Measurements from ENCODE around the gene UBQLN1. TPM values are rescaled to one million over a fixed set of nuclear protein-coding genes. Genes with fewer than 3 reads are reported as not detected.

Gene UBQLN1
- total and polyA plus RNA-seq, 9 of the 15 experiments (the other 6 are each of a cell fraction or from before 2014, with no cell fraction given), result 7.5 to 120 (median 52.8) TPM

GRCh38 chr9:83707768-83708514, at the start of gene UBQLN1 (continued):
- TF ChIP-seq CSDE1 (IDR thresholded peaks at IDR 0.05), result peak in 1 of 2 experiments; percentile 74; a peak in 2 of 4 replicates
- TF ChIP-seq SFPQ (IDR thresholded peaks at IDR 0.05; ENCODE audit: low read depth, low read length), result no peak
- no peak for TF ChIP-seq TAL1 (IDR thresholded peaks at IDR 0.05)
- peak; percentile 37; the same call in 1 of the 2 replicates for TF ChIP-seq MAFK (IDR thresholded peaks at IDR 0.05; ENCODE audit: low read length)
- TF ChIP-seq ZNF184 (CRISPR knock-in tag; IDR thresholded peaks at IDR 0.05), result no peak
- TF ChIP-seq ARNT (IDR thresholded peaks at IDR 0.05), result no peak
- no peak for TF ChIP-seq HDAC2 (IDR thresholded peaks at IDR 0.05)
- no peak for TF ChIP-seq BMI1 (IDR thresholded peaks at IDR 0.05; ENCODE audit: low read length)
- no peak for TF ChIP-seq STAT5B (CRISPR knock-in tag; IDR thresholded peaks at IDR 0.05)
- TF ChIP-seq NFXL1 (CRISPR knock-in tag; IDR thresholded peaks at IDR 0.05), result no peak
- no peak for TF ChIP-seq RHOXF2B (CRISPR knock-in tag; conservative IDR thresholded peaks at IDR 0.05)
- no peak for TF ChIP-seq HMGXB4 (CRISPR knock-in tag; IDR thresholded peaks at IDR 0.05)
- TF ChIP-seq ZNF445 (CRISPR knock-in tag; IDR thresholded peaks at IDR 0.05; ENCODE audit: low read depth), result no peak
- TF ChIP-seq NCOA4 (IDR thresholded peaks at IDR 0.05; ENCODE audit: partially characterized antibody), result no peak
- TF ChIP-seq ZBTB7A (IDR thresholded peaks at IDR 0.05; ENCODE audit: borderline replicate concordance, control insufficient read depth, low read depth, low read length), result peak; percentile 5; the same call in 1 of the 2 replicates
- no peak for TF ChIP-seq KLF13 (tag; IDR thresholded peaks at IDR 0.05; ENCODE audit: borderline replicate concordance, low read depth)
- no peak for TF ChIP-seq POLR3G (IDR thresholded peaks at IDR 0.05; ENCODE audit: extremely low read depth, insufficient read length, insufficient replicate concordance)
- no peak for TF ChIP-seq EHMT2 (IDR thresholded peaks at IDR 0.05)
- TF ChIP-seq ZNF551 (CRISPR knock-in tag; IDR thresholded peaks at IDR 0.05), result no peak
- TF ChIP-seq, protein P1, sequence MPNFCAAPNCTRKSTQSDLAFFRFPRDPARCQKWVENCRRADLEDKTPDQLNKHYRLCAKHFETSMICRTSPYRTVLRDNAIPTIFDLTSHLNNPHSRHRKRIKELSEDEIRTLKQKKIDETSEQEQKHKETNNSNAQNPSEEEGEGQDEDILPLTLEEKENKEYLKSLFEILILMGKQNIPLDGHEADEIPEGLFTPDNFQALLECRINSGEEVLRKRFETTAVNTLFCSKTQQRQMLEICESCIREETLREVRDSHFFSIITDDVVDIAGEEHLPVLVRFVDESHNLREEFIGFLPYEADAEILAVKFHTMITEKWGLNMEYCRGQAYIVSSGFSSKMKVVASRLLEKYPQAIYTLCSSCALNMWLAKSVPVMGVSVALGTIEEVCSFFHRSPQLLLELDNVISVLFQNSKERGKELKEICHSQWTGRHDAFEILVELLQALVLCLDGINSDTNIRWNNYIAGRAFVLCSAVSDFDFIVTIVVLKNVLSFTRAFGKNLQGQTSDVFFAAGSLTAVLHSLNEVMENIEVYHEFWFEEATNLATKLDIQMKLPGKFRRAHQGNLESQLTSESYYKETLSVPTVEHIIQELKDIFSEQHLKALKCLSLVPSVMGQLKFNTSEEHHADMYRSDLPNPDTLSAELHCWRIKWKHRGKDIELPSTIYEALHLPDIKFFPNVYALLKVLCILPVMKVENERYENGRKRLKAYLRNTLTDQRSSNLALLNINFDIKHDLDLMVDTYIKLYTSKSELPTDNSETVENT (CRISPR knock-in tag; IDR thresholded peaks at IDR 0.05), result peak; percentile 91
- 0 out of 4 replicates have a peak, but pooled peaks of 1 of the 2 experiments have one; percentile 19 for TF ChIP-seq TBL1XR1 (IDR thresholded peaks at IDR 0.05; ENCODE audit: low read length in 2 of 2)
- TF ChIP-seq ZZZ3 (IDR thresholded peaks at IDR 0.05), result no peak
- TF ChIP-seq PRMT5 (CRISPR knock-in tag; IDR thresholded peaks at IDR 0.05), result no peak
- peak; percentile 98 for TF ChIP-seq MTA1 (IDR thresholded peaks at IDR 0.05; ENCODE audit: borderline replicate concordance)

Measured in K562 (cell line).